GM23338 (cell line): ENCODE measurements around the gene EPS8. TPM values are rescaled to one million over a fixed set of nuclear protein-coding genes. Genes with fewer than 3 reads are reported as not detected.

Source experiments
- ATAC-seq: fragments of 200-7000 bp; cut with Tn5 transposase; 3 replicates; pipeline ENCODE4 v1.9.1; 2020
- DNase-seq: peaks from one replicate; pipeline ENCODE4 v3.0.0-alpha.2; 2015; ENCODE audit warnings: low spot score
- H2AFZ ChIP-seq: fragments of 200-600 bp; sonication (generic); 2 replicates; pipeline ENCODE4 v1.8.0; 2016; ENCODE audit warnings: antibody characterized with exemption, mild to moderate bottlenecking, moderate library complexity
- H3F3A ChIP-seq: fragments of 200-600 bp; sonication (generic); replicated peaks from 2 replicates; pipeline ENCODE4 v1.8.0; 2017; ENCODE audit warnings: antibody characterized with exemption, mixed run types, low read depth
- H3K27ac ChIP-seq: fragments of 200-600 bp; sonication (generic); 2 replicates; pipeline ENCODE4 v1.6.1; 2016; ENCODE audit warnings: low read depth
- H3K27me3 ChIP-seq: fragments of 200-600 bp; sonication (generic); 2 replicates; pipeline ENCODE4 v1.8.0; 2016; ENCODE audit warnings: mild to moderate bottlenecking, mixed run types, moderate library complexity; ENCODE audit not compliant: insufficient read depth
- H3K36me3 ChIP-seq: fragments of 200-600 bp; sonication (generic); 2 replicates; pipeline ENCODE4 v1.8.0; 2016; ENCODE audit warnings: mild to moderate bottlenecking; ENCODE audit not compliant: insufficient read depth
- H3K4me1 ChIP-seq: fragments of 200-600 bp; sonication (generic); 2 replicates; pipeline ENCODE4 v1.8.0; 2016; ENCODE audit warnings: mild to moderate bottlenecking, moderate library complexity; ENCODE audit not compliant: insufficient read depth
- H3K4me2 ChIP-seq: fragments of 200-600 bp; sonication (generic); 2 replicates; pipeline ENCODE4 v1.7.1; 2017; ENCODE audit warnings: mixed run types
- H3K4me3 ChIP-seq: fragments of 200-600 bp; sonication (generic); 2 replicates; pipeline ENCODE4 v1.6.1; 2016; ENCODE audit warnings: mixed run types
- H3K79me2 ChIP-seq: fragments of 200-600 bp; sonication (generic); replicated peaks from 2 replicates; pipeline ENCODE4 v1.8.0; 2017; ENCODE audit warnings: mild to moderate bottlenecking; ENCODE audit not compliant: insufficient read depth
- H3K9me2 ChIP-seq: fragments of 200-600 bp; sonication (generic); 2 replicates; pipeline ENCODE4 v1.8.0; 2017; ENCODE audit not compliant: insufficient read depth
- H4K20me1 ChIP-seq: fragments of 200-600 bp; sonication (generic); replicated peaks from 2 replicates; pipeline ENCODE4 v1.8.0; 2017; ENCODE audit warnings: mild to moderate bottlenecking; ENCODE audit not compliant: insufficient read depth
- H3K27ac Mint-ChIP-seq: 2 replicates; pipeline ENCODE4 v1.8.0; 2020; ENCODE audit warnings: inconsistent platforms, mild to moderate bottlenecking, moderate library complexity, mixed read lengths
- H3K27me3 Mint-ChIP-seq: 3 replicates; pipeline ENCODE4 v1.8.0; 2022; ENCODE audit warnings: low read depth, mild to moderate bottlenecking, moderate library complexity, mixed read lengths, inconsistent platforms; ENCODE audit not compliant: insufficient read depth, poor library complexity
- H3K36me3 Mint-ChIP-seq: 3 replicates; pipeline ENCODE4 v1.8.0; 2021; ENCODE audit warnings: low read depth, mild to moderate bottlenecking, inconsistent platforms, moderate library complexity, mixed read lengths
- H3K4me1 Mint-ChIP-seq: 3 replicates; pipeline ENCODE4 v1.8.0; 2020; ENCODE audit warnings: mild to moderate bottlenecking, inconsistent platforms, mixed read lengths
- H3K4me3 Mint-ChIP-seq: 3 replicates; pipeline ENCODE4 v1.8.0; 2021; ENCODE audit warnings: moderate library complexity, mild to moderate bottlenecking, inconsistent platforms, mixed read lengths
- H3K9me3 Mint-ChIP-seq: 3 replicates; pipeline ENCODE4 v1.8.0; 2020; ENCODE audit warnings: moderate library complexity, mild to moderate bottlenecking, inconsistent platforms, mixed read lengths
- CREB1 ChIP-seq: fragments of 250-450 bp; sonication (Bioruptor Pico); IDR thresholded peaks from 2 replicates; pipeline ENCODE4 v1.5.0; 2020; ENCODE audit warnings: low read depth, mild to moderate bottlenecking, moderate library complexity
- ZNF331 ChIP-seq: fragments of 250-450 bp; sonication (Bioruptor Pico); IDR thresholded peaks from 2 replicates; pipeline ENCODE4 v1.5.0; 2020; ENCODE audit warnings: low read depth, mild to moderate bottlenecking, moderate library complexity
- ZNF462 ChIP-seq: fragments of 250-450 bp; sonication (Bioruptor Pico); IDR thresholded peaks from 2 replicates; pipeline ENCODE4 v1.5.0; 2020; ENCODE audit warnings: mild to moderate bottlenecking, moderate library complexity
- polyA plus RNA-seq: library from polyadenylated mRNA; unstranded; fragments of >200 nt; fragmentation: Nextera tagmentation; extraction: Ambion mirVana; gene quantifications from 2 replicates; pipeline ENCODE4 v1.2.1, GENCODE V29; 2016
- total RNA-seq: library from RNA; depleted of rRNA; stranded (reverse); fragments of >200 nt; shearing (Covaris generic); gene quantifications from 2 replicates; pipeline ENCODE4 v1.2.3, GENCODE V29; 2014
- TF ChIP-seq, protein P1 (sequence below), 2 experiments: fragments of 200-600 bp in 1 of 2; sonication (generic) in 1 of 2; conservative IDR thresholded peaks; 2 replicates each; pipeline versions ENCODE4 v1.5.1 to v1.6.1; 2016 to 2017; ENCODE audit warnings: antibody characterized with exemption in 2 of 2, low read depth in 2 of 2, mild to moderate bottlenecking in 2 of 2, moderate library complexity in 1 of 2

EPS8 gene
- total and polyA plus RNA-seq, 2 experiments from 2014 or later, result 3.5 to 5.4 TPM

- no peaks in the 10 kb centered on the region for H3K4me1 ChIP-seq
- H3K27me3 Mint-ChIP-seq, result peaks cover 3% of the 10 kb centered on the region
- no peak for ATAC-seq
- H3K27me3 ChIP-seq, result no peaks in the 10 kb centered on the region
- peaks cover 3% of the 10 kb centered on the region for H3K4me1 Mint-ChIP-seq
- TF ChIP-seq ZNF331 (no peak), ZNF462 (CRISPR knock-in tag) (no peak), CREB1 (CRISPR knock-in tag) (no peak)
- TF ChIP-seq, protein P1, sequence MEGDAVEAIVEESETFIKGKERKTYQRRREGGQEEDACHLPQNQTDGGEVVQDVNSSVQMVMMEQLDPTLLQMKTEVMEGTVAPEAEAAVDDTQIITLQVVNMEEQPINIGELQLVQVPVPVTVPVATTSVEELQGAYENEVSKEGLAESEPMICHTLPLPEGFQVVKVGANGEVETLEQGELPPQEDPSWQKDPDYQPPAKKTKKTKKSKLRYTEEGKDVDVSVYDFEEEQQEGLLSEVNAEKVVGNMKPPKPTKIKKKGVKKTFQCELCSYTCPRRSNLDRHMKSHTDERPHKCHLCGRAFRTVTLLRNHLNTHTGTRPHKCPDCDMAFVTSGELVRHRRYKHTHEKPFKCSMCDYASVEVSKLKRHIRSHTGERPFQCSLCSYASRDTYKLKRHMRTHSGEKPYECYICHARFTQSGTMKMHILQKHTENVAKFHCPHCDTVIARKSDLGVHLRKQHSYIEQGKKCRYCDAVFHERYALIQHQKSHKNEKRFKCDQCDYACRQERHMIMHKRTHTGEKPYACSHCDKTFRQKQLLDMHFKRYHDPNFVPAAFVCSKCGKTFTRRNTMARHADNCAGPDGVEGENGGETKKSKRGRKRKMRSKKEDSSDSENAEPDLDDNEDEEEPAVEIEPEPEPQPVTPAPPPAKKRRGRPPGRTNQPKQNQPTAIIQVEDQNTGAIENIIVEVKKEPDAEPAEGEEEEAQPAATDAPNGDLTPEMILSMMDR (conservative IDR thresholded peaks at IDR 0.05; ENCODE audit: low read depth in 2 of 2), result peak; percentile 12; a peak in 1 of 4 replicates
- H3F3A ChIP-seq, result no peaks in the 10 kb centered on the region
- no peaks in the 10 kb centered on the region for H3K79me2 ChIP-seq
- no peaks in the 10 kb centered on the region for H3K36me3 ChIP-seq
- no peak overlapping the region for H3K4me2 ChIP-seq
- H3K4me3 Mint-ChIP-seq, result no peak overlapping the region
- DNase-seq, result no peak
- H3K27ac Mint-ChIP-seq, result no peak overlapping the region
- H3K9me2 ChIP-seq, result no peaks in the 10 kb centered on the region
- H3K27ac ChIP-seq, result no peak overlapping the region
- H2AFZ ChIP-seq, result peak overlapping the region; percentile 69; the same call in 1 of the 2 replicates
- H3K9me3 Mint-ChIP-seq, result peaks cover 12% of the 10 kb centered on the region
- H3K36me3 Mint-ChIP-seq, result peaks cover 6% of the 10 kb centered on the region
- no peak overlapping the region for H3K4me3 ChIP-seq
- no peaks in the 10 kb centered on the region for H4K20me1 ChIP-seq
Measured at GRCh38 chr12:15580431-15580830, 208.8 kb downstream of the EPS8 start.
